Stimulated activated CD4-positive, alpha-beta T cell treated with anti-CD3 and anti-CD28 coated beads, TNF-alpha, amount 100 ng/mL, for 48 hours (primary cell): Measurements from ENCODE around the gene HLA-F.
A peak's percentile ranks its signal among the peaks of the same experiment; 100 is the strongest.

Source experiments
- DNase-seq, 3 donors: peaks; one replicate each; pipeline ENCODE4 v3.0.0-alpha.2; 2020; ENCODE audit warnings: low read depth in 3 of 3

Gene HLA-F

DNA sequence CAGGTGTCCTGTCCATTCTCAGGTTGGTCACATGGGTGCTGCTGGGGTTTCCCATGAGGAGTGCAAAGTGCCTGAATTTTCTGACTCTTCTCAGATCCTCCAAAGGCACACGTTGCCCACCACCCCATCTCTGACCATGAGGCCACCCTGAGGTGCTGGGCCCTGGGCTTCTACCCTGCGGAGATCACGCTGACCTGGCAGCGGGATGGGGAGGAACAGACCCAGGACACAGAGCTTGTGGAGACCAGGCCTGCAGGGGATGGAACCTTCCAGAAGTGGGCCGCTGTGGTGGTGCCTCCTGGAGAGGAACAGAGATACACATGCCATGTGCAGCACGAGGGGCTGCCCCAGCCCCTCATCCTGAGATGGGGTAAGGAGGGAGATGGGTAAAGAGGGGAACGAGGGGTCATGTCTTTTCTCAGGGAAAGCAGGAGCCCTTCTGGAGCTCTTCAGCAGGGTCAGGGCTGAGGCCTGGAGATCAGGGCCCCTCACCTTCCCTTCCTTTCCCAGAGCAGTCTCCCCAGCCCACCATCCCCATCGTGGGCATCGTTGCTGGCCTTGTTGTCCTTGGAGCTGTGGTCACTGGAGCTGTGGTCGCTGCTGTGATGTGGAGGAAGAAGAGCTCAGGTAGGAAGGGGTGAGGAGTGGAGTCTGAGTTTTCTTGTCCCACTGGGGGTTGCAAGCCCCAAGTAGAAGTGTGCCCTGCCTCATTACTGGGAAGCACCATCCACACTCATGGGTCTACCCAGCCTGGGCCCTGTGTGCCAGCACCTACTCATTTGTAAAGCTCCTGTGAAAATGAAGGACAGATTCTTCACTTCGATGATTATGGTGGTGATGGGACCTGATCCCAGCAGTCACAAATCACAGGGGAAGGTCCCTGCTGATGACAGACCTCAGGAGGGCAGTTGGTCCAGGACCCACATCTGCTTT lies 2.0 kb downstream of the HLA-F start:
- DNase-seq, result no peak

GRCh38 chr6:29726001-29726400 lies 2.8 kb downstream of the HLA-F start:
- DNase-seq, result no peak

DNA sequence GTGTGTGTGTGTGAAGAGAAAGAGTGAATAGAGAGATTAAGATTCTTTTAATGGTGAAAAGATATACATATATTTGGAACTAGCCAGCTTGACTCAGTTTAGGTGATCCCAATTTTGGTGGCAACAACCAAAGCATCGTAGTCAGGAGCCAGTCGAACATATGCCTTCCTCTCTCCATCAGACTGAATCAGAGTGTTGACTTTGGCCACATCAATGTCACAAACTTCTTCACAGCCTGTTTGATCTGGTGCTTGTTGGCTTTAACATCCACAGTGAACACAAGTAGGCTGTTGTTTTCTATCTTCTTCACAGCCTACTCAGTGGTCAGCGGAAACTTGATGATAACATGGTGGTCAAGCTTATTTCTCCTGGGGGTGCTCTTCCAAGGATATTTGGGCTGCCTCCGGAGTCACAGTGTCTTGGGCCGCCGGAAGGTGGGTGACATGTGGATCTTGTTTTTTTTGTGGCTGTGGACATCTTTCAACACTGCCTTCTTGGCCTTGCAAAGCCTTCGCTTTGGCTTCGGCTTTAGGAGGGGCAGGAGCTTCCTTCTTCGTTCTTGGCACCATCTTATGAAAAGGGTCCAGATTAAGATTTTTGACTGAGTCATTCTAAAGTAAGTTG lies 3.4 kb downstream of the HLA-F start:
- DNase-seq, result no peak

- DNase-seq, result no peak
Observed at GRCh38 chr6:29727637-29728036, 4.4 kb downstream of the HLA-F start.

DNA sequence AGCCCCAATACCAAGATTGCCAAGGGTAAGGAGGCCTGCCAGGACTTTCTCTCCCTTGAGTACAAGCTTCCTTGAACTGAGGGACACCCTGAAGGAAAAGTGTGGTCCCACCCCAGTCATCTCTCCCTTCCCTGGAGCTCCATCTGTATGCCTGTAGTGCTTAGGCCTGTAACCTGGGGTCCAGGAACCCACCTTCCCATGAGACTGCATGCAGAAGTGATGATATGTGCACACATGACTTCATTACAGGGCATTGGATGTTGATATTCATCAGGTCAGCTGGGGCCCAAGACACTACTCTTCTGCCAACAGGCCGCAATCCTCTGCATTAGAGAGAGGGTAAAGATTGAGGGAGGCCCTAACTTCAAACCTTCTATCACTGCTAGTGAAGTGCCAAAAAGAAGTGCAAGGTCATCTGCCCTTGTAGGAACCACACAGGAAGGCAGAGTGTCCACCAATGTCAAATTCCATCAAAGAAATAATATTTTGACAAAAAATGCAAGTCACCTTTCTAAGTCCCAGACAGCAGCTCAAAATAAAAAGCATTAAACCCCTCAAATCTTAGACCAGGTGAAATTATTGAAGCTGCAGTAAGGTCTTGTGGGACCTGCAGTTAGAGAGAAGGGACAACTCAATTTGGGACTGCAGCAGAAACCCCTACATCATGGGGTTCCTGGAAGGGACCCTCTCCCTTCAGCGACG lies 5.1 kb downstream of the HLA-F start:
- no peak for DNase-seq

- DNase-seq, result no peak
Observed at GRCh38 chr6:29728875-29729270, 5.6 kb downstream of the HLA-F start.

GRCh38 chr6:29729774-29730328 lies 6.6 kb downstream of the HLA-F start:
- no peak for DNase-seq

DNA sequence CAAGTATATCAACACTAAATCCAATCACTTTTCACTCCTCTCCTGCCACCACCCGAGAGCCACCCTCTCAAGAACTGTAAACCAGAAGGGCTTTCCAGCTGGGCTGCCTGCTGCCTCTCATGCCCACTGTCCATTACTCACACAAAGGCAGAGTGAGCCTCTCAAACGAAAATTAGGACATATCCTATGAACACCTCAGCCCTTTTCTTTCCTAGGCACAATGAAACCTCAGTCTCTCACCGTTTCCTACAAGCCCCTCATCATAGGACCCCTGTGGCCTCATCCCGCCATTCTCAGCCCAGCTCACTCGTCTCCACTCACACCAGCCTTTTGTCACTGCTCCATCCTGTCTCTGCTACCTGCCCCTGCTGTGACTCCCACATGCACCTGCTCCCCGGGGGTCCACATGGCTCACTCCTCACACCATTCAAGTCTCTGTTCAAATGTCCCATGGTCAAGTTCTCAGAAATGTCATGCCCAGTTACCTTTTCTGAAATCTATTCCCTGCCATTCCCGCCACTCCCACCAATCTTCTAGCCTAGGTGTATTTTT lies 7.4 kb downstream of the HLA-F start:
- no peak for DNase-seq

GRCh38 chr6:29731281-29731680 lies 8.0 kb downstream of the HLA-F start:
- no peak for DNase-seq

DNA sequence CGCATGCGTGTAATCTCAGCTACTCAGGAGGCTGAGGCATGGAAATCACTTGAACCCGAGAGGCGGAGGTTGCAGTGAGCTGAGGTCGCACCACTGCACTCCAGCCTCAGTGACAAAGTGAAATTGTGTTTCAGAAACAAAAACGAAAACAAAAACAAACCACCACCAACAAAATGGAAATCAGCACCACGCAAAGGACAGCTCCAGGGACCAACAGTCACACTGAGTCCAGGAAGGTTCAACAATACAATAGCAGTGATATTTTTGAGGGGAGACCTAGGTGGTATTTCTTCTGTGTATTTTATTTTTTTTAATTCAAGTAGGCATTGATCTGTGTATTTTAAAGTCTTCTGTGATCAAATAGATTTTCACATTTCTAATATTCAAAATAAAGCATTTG lies 9.8 kb downstream of the HLA-F start:
- DNase-seq, result no peak

DNA sequence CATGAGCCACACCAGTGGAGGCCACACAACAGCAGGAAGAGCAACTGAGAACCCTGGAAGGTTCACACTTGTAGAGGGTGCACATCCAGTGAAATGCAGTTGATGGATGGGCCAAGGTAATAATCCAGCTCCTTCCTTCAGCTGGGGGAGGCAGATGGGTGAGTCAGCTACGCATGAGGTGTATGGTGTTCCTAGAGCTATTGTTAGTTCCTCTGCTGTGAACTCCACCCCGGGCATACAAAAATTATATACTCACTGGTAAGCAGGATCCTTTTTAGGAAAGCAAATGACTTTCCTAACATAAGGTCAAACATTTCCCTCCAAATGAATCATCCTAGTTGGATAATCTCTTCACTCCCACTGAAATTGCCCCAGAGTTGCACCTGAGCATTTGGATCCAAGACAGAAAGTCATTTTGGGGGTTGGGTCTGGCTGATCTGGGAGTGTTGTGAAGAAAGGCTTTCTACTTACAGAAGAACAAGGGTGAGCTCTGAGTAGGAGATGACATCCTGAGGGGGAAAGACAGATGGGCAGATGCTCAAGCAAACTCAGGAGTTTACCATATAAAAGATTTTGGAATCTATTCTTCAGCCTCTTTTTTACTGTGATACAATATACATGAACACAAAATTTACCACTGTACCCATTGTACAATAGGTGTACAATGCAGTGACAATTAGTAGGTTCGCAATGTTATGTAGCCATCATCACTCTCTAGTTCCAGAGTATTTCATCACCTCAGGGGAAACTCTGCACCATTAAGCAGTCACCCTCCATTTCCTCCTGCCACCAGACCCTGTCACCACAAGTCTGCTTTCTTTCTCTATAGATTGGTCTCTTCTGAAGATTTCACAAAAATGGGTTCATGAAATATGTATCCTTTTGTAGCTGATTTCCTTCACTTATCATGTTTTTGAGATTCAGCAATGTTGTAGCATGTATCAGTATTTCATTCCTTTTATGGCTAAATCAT lies 11.1 kb downstream of the HLA-F start:
- no peak for DNase-seq

GRCh38 chr6:29736563-29736962 lies 13.3 kb downstream of the HLA-F start:
- no peak for DNase-seq

- peak; percentile 20 to 64 (median 51) for DNase-seq
Observed at GRCh38 chr6:29737707-29738630, 14.7 kb downstream of the HLA-F start.

DNA sequence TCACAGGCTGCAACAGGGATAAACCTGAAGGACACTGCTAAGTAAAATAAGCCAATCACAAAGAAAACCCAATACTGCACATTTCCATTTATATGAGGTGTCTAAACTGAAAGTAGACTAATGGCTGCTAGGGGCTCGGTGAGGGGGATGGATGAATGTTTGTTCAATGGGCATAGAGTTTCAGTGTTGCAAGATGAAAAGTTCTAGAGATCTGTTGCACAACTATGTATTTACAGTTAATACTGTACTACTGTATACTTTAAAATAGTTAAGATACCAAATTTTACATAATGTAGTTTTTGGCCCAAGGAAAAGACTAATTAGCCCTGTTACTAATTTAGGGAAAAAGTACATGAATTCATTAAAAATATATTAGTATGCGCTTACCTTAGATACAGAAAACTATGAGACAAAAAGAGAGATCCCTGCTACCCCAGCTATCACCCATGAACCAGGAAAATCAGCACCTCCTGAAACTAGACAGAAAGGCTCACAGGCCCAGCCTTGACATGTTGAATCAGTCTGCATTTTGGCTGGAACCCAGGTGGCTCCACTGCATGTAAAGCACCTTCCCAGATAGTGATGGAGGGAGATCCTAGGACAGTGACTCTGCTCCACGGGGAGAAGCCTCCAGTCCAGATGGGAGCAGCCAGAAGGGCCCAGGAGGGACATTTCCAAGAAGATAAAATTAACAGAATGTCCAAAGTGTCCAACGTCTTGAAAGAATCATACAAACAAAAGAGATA lies 16.1 kb downstream of the HLA-F start:
- DNase-seq, result no peak

- DNase-seq, result no peak
Observed at GRCh38 chr6:29739882-29740261, 16.6 kb downstream of the HLA-F start.

- DNase-seq, result no peak
Observed at GRCh38 chr6:29741592-29741991, 18.4 kb downstream of the HLA-F start.

GRCh38 chr6:29742127-29742526 lies 18.9 kb downstream of the HLA-F start:
- no peak for DNase-seq

- DNase-seq, result no peak
Observed at GRCh38 chr6:29743025-29743424, 19.8 kb downstream of the HLA-F start.

DNA sequence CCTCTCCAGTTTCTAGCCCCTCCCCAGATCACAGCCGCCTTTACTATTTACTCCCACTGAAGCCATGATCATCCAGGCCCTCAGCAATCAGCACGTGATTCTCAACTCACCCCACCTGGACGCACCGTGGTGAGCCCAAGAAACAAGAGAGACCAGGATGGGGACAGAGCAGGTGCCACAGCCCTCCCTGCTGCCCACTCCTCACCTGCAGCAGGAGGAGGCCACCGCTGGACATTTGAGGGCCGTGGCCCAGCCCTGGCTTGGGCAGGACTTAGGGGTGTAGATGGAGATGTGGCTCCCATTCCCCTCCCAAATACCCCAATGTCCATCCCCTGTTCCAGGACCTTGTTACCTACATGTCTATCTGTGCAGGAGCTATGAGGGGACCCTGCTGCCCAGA lies 20.3 kb downstream of the HLA-F start:
- DNase-seq, result no peak
